SK-N-SH (cell line): Measurements from ENCODE around the gene PTPRG.

Source experiments
- CHD2 ChIP-seq: fragments of 150-350 bp; IDR thresholded peaks from 2 replicates; pipeline ENCODE4 v1.6.1; 2018; ENCODE audit warnings: low read length; ENCODE audit not compliant: partially characterized antibody
- ELF1 ChIP-seq: IDR thresholded peaks from 2 replicates; pipeline ENCODE4 v1.4.0; 2012
- EP300 ChIP-seq, 2 experiments: IDR thresholded peaks; 2 replicates each; pipeline versions ENCODE4 v1.4.0 to v1.6.1; 2012; ENCODE audit warnings: borderline replicate concordance in 1 of 2, low read depth in 1 of 2, low read length in 1 of 2
- EZH2phosphoT487 ChIP-seq: fragments of 200-600 bp; sonication (generic); IDR thresholded peaks from 2 replicates; pipeline ENCODE4 v1.6.1; 2017; ENCODE audit warnings: low read depth, mixed run types, mild to moderate bottlenecking, antibody characterized with exemption, moderate library complexity, borderline replicate concordance
- MAX ChIP-seq: IDR thresholded peaks from 2 replicates; pipeline ENCODE4 v1.4.0; 2012; ENCODE audit warnings: low read depth
- NRF1 ChIP-seq: IDR thresholded peaks from 2 replicates; pipeline ENCODE4 v1.6.1; 2012; ENCODE audit warnings: low read depth, mild to moderate bottlenecking, low read length
- POLR2AphosphoS5 ChIP-seq: IDR thresholded peaks from 2 replicates; pipeline ENCODE4 v1.6.1; 2012; ENCODE audit warnings: low read depth, low read length
- REST ChIP-seq: IDR thresholded peaks from 2 replicates; pipeline ENCODE4 v1.6.1; 2012; ENCODE audit warnings: mild to moderate bottlenecking, low read depth, low read length, moderate library complexity
- SIN3A ChIP-seq: IDR thresholded peaks from 2 replicates; pipeline ENCODE4 v1.6.1; 2012; ENCODE audit warnings: low read depth, mild to moderate bottlenecking, low read length, moderate library complexity, borderline replicate concordance
- YY1 ChIP-seq: IDR thresholded peaks from 2 replicates; pipeline ENCODE4 v1.4.0; 2012; ENCODE audit warnings: low read depth, mild to moderate bottlenecking
- TF ChIP-seq, protein P1 (sequence below): fragments of 200-600 bp; sonication (generic); IDR thresholded peaks from 2 replicates; pipeline ENCODE4 v1.6.1; 2017; ENCODE audit warnings: antibody characterized with exemption, mild to moderate bottlenecking, moderate library complexity
- TF ChIP-seq, protein P2 (sequence below): IDR thresholded peaks from 2 replicates; pipeline ENCODE4 v1.4.0; 2012; ENCODE audit warnings: low read depth, borderline replicate concordance

DNA sequence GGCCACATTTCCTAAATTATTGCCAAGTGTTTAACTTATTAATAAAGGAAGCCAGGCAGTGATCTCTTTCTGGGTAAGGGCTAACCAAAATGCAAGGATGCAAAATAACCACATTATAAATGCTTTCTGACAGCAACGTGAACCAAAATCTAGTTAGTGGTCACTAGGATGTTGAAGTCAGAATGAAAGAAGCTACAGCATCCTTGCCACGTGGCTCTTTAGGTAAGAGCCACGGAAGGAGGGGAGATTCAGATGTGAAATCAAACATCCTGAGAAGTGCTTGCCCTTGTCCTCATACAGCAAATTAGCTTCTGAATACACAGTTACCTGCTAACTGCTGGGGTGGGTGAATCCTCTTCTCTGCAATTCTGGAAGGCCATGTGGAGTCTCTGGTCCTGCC lies 565.7 kb downstream of the PTPRG start:
- TF ChIP-seq, protein P1, sequence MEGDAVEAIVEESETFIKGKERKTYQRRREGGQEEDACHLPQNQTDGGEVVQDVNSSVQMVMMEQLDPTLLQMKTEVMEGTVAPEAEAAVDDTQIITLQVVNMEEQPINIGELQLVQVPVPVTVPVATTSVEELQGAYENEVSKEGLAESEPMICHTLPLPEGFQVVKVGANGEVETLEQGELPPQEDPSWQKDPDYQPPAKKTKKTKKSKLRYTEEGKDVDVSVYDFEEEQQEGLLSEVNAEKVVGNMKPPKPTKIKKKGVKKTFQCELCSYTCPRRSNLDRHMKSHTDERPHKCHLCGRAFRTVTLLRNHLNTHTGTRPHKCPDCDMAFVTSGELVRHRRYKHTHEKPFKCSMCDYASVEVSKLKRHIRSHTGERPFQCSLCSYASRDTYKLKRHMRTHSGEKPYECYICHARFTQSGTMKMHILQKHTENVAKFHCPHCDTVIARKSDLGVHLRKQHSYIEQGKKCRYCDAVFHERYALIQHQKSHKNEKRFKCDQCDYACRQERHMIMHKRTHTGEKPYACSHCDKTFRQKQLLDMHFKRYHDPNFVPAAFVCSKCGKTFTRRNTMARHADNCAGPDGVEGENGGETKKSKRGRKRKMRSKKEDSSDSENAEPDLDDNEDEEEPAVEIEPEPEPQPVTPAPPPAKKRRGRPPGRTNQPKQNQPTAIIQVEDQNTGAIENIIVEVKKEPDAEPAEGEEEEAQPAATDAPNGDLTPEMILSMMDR, result no peak
- TF ChIP-seq REST (no peak), YY1 (no peak), NRF1 (no peak), ELF1 (no peak), CHD2 (no peak), MAX (no peak), EP300 (IDR thresholded peaks at IDR 0.05; ENCODE audit: borderline replicate concordance in 1 of 2, low read depth in 1 of 2, low read length in 1 of 2) (no peak), EZH2phosphoT487 (no peak), POLR2AphosphoS5 (no peak), SIN3A (no peak)
- TF ChIP-seq, protein P2, sequence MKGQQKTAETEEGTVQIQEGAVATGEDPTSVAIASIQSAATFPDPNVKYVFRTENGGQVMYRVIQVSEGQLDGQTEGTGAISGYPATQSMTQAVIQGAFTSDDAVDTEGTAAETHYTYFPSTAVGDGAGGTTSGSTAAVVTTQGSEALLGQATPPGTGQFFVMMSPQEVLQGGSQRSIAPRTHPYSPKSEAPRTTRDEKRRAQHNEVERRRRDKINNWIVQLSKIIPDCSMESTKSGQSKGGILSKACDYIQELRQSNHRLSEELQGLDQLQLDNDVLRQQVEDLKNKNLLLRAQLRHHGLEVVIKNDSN, result no peak
